ENCODE data around the gene TCF7L2. TPM values are rescaled to one million over a fixed set of nuclear protein-coding genes. Genes with fewer than 3 reads are reported as not detected.

The TCF7L2 gene
- total and polyA plus RNA-seq, 9 of the 15 experiments (the other 6 are each of a cell fraction or from before 2014, with no cell fraction given), result 0.32 to 2.8 (median 0.92) TPM

DNA sequence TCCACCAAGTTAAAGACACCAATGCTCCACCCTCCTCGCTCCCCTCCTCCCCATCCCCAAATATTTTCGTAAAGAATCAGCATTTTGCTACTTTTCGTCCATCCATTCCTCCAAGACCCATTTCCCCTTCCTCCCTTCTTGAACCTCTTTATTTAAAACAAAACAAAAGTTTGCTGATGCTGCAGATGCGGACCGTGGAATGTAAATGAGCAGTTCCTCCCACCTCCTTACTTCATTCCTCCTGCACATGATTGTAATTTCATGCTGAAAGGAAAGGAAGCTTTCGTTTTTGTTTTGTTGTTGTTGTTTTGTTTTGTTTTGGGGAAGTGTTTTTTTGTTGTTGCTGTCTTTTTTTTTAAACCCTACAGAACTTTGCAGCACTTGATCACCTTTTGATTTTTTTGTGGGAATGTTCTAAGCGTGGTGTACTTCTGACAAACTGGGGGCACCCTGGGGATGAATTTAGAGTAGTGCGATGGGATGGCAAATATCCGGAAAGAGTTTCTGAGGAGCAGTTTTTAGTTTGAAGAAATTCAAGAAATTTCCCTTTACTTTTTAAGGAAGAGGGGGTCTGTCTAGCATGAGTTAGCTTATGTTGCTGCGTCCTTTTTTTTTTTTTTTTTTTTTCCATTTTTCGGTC, 177.3 kb downstream of the TCF7L2 start (continued):
- TF ChIP-seq, protein P1, sequence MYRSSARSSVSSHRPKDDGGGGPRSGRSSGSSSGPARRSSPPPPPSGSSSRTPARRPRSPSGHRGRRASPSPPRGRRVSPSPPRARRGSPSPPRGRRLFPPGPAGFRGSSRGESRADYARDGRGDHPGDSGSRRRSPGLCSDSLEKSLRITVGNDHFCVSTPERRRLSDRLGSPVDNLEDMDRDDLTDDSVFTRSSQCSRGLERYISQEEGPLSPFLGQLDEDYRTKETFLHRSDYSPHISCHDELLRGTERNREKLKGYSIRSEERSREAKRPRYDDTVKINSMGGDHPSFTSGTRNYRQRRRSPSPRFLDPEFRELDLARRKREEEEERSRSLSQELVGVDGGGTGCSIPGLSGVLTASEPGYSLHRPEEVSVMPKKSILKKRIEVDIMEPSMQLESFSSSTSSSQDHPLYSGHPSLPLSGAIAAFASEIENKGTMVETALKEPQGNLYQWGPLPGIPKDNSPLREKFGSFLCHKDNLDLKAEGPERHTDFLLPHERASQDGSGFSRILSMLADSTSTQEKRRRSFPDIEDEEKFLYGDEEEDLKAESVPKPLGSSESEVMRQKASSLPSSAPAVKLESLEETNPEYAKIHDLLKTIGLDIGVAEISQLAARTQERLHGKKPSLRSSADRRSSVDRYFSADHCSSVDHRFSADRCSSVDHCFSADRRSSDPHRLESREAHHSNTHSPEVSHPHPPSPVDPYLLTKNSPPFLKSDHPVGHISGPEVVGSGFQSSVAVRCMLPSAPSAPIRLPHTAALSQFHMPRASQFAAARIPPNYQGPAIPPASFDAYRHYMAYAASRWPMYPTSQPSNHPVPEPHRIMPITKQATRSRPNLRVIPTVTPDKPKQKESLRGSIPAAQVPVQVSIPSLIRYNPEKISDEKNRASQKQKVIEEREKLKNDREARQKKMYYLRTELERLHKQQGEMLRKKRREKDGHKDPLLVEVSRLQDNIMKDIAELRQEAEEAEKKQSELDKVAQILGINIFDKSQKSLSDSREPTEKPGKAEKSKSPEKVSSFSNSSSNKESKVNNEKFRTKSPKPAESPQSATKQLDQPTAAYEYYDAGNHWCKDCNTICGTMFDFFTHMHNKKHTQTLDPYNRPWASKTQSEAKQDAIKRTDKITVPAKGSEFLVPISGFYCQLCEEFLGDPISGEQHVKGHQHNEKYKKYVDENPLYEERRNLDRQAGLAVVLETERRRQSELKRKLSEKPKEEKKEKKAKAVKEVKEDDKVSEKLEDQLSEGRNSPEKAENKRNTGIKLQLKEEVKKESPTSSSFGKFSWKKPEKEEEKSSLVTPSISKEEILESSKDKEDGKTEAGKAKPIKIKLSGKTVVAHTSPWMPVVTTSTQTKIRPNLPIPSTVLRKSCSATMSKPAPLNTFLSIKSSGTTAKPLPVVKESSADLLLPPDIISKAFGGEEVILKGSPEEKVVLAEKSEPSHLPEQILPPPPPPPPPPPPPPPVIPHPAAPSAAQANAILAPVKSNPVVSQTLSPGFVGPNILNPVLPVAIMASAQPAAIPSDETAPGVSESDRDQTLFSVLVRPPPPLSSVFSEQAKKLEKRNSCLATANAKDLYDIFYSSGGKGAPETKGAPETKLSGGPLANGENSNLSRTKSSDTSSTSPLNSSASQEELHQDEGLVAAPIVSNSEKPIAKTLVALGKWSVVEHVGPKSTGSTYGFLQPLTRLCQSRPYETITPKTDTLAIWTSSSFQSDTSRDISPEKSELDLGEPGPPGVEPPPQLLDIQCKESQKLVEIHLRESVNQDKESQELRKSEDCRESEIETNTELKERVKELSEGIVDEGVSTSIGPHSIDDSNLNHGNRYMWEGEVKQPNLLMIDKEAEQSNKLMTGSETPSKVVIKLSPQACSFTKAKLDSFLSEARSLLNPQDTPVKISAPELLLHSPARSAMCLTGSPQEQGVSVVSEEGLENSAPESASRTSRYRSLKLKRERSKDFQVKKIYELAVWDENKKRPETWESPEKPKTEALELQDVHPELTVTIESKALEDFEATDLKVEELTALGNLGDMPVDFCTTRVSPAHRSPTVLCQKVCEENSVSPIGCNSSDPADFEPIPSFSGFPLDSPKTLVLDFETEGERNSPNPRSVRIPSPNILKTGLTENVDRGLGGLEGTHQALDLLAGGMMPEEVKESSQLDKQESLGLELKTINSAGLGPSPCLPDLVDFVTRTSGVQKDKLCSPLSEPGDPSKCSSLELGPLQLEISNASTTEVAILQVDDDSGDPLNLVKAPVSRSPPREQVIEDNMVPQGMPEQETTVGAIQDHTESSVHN (IDR thresholded peaks at IDR 0.05; ENCODE audit: borderline replicate concordance in 1 of 2, low read depth in 1 of 2), result no peak
- TF ChIP-seq, protein P2, sequence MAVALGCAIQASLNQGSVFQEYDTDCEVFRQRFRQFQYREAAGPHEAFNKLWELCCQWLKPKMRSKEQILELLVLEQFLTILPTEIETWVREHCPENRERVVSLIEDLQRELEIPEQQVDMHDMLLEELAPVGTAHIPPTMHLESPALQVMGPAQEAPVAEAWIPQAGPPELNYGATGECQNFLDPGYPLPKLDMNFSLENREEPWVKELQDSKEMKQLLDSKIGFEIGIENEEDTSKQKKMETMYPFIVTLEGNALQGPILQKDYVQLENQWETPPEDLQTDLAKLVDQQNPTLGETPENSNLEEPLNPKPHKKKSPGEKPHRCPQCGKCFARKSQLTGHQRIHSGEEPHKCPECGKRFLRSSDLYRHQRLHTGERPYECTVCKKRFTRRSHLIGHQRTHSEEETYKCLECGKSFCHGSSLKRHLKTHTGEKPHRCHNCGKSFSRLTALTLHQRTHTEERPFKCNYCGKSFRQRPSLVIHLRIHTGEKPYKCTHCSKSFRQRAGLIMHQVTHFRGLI (CRISPR knock-in tag; IDR thresholded peaks at IDR 0.05), result no peak
- TF ChIP-seq CBX8 (IDR thresholded peaks at IDR 0.05; ENCODE audit: borderline replicate concordance, extremely low read depth, low read depth, low read length, poor library complexity, severe bottlenecking) (peak; percentile 99), BMI1 (IDR thresholded peaks at IDR 0.05; ENCODE audit: low read length) (peak; percentile 69), MTA1 (IDR thresholded peaks at IDR 0.05; ENCODE audit: borderline replicate concordance) (no peak), HNRNPLL (IDR thresholded peaks at IDR 0.05; ENCODE audit: low read depth, low read length, poor library complexity, severe bottlenecking) (no peak), ZKSCAN3 (CRISPR knock-in tag; IDR thresholded peaks at IDR 0.05) (no peak), KDM1A (IDR thresholded peaks at IDR 0.05) (no peak), CBX2 (IDR thresholded peaks at IDR 0.05; ENCODE audit: insufficient read depth, low read length, poor library complexity, severe bottlenecking) (peak; percentile 88), NFIX (CRISPR knock-in tag; IDR thresholded peaks at IDR 0.05; ENCODE audit: low read depth) (no peak), GATA2 (CRISPR knock-in tag; IDR thresholded peaks at IDR 0.05) (no peak), NRF1 (conservative IDR thresholded peaks at IDR 0.05 in 1 of 2, IDR thresholded peaks at IDR 0.05 in 1 of 2) (no peak), ZNF217 (CRISPR knock-in tag; IDR thresholded peaks at IDR 0.05) (no peak), RNF2 (IDR thresholded peaks at IDR 0.05) (peak; percentile 52), ETS2 (tag; IDR thresholded peaks at IDR 0.05; ENCODE audit: borderline replicate concordance, poor library complexity, severe bottlenecking) (no peak)
- TF ChIP-seq, protein P3, sequence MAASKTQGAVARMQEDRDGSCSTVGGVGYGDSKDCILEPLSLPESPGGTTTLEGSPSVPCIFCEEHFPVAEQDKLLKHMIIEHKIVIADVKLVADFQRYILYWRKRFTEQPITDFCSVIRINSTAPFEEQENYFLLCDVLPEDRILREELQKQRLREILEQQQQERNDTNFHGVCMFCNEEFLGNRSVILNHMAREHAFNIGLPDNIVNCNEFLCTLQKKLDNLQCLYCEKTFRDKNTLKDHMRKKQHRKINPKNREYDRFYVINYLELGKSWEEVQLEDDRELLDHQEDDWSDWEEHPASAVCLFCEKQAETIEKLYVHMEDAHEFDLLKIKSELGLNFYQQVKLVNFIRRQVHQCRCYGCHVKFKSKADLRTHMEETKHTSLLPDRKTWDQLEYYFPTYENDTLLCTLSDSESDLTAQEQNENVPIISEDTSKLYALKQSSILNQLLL (CRISPR knock-in tag; IDR thresholded peaks at IDR 0.05; ENCODE audit: borderline replicate concordance), result no peak
